HCT116 (cell line): ENCODE data around the gene NHERF2. TPM values are rescaled to one million over a fixed set of nuclear protein-coding genes. Genes with fewer than 3 reads are reported as not detected.

ENCODE experiments used
- ATAC-seq: fragments of 200-7000 bp; cut with Tn5 transposase; 2 replicates; pipeline ENCODE4 v1.9.1; 2020; ENCODE audit warnings: mild to moderate bottlenecking, moderate library complexity
- BruUV-seq: library from RNA; stranded (reverse); fragments of 400-500 nt; replicated peaks from 2 replicates; lab custom pipeline; 2021; lab: Mats Ljungman, UMichigan
- CTCF ChIA-PET: fragments of 300-600 bp; sonication (Branson Sonifier 250); formaldehyde crosslinking; loops from one replicate; lab custom pipeline; 2021; ENCODE audit warnings: antibody characterized with exemption; lab: Charles Lee
- POLR2A ChIA-PET: fragments of 300-600, 350-600 bp; sonication (Branson Sonifier 250); formaldehyde crosslinking; loops from one replicate; lab custom pipeline; 2021; ENCODE audit warnings: antibody characterized with exemption; lab: Charles Lee
- RAD21 ChIA-PET, 2 experiments: fragments of 300-600 bp; sonication (Branson Sonifier 250); formaldehyde crosslinking; loops; one replicate each; lab custom pipeline; 2023; ENCODE audit warnings: low total read pairs in 2 of 2; ENCODE audit not compliant: uncharacterized antibody in 2 of 2, unreplicated experiment in 2 of 2, low non-redundant PET in 1 of 2; lab: Charles Lee
- DNase-seq: peaks from one replicate; pipeline ENCODE4 v3.0.0-alpha.2; 2010; ENCODE audit warnings: low read depth, low spot score
- H2AFZ ChIP-seq: fragments of 200-600 bp; shearing (Covaris generic), sonication (generic); 2 replicates; pipeline ENCODE4 v1.6.1; 2017; ENCODE audit warnings: low read depth, mixed run types, mixed read lengths, antibody characterized with exemption, low read length; ENCODE audit not compliant: poor library complexity, severe bottlenecking
- H3K27ac ChIP-seq: 2 replicates; pipeline ENCODE4 v1.5.1; 2012; ENCODE audit warnings: low read depth, low read length
- H3K27me3 ChIP-seq: fragments of 200-600 bp; sonication (generic); 2 replicates; pipeline ENCODE4 v1.6.1; 2016; ENCODE audit warnings: mixed run types, low read length, mixed read lengths; ENCODE audit not compliant: insufficient read depth
- H3K36me3 ChIP-seq, 2 experiments: fragments of 200-500 bp in 1 of 2; fragments of 200-600 bp in 1 of 2; sonication (Bioruptor generic) in 1 of 2; sonication (generic) in 1 of 2; 2 replicates each; pipeline versions ENCODE4 v1.5.1 to v1.6.1; 2014 to 2016; ENCODE audit warnings: low read length in 2 of 2, inconsistent platforms in 1 of 2, mixed read lengths in 1 of 2, mixed run types in 1 of 2; ENCODE audit not compliant: insufficient read depth in 2 of 2, control insufficient read depth in 1 of 2
- H3K4me1 ChIP-seq, 2 experiments: fragments of 200-600 bp in 1 of 2; sonication (generic) in 1 of 2; 2 replicates each; pipeline versions ENCODE4 v1.5.1 to v1.6.1; 2012 to 2017; ENCODE audit warnings: low read length in 2 of 2, inconsistent platforms in 1 of 2, mild to moderate bottlenecking in 1 of 2, mixed read lengths in 1 of 2, mixed run types in 1 of 2, moderate library complexity in 1 of 2; ENCODE audit not compliant: insufficient read depth in 2 of 2, control insufficient read depth in 1 of 2
- H3K4me2 ChIP-seq: fragments of 200-600 bp; sonication (generic); 2 replicates; pipeline ENCODE4 v1.6.1; 2017; ENCODE audit warnings: mixed run types, low read length, mixed read lengths
- H3K4me3 ChIP-seq, 2 experiments: fragments of 200-600 bp in 1 of 2; sonication (generic) in 1 of 2; replicated peaks in 1 of 2; 2 replicates each; pipeline ENCODE4 v1.5.1; 2011 to 2016; ENCODE audit warnings: low read length in 2 of 2, control low read depth in 1 of 2, low read depth in 1 of 2, mild to moderate bottlenecking in 1 of 2, mixed read lengths in 1 of 2, mixed run types in 1 of 2
- H3K79me2 ChIP-seq: fragments of 200-600 bp; sonication (generic); 2 replicates; pipeline ENCODE4 v1.6.1; 2017; ENCODE audit warnings: mild to moderate bottlenecking, mixed run types, low read length, moderate library complexity, mixed read lengths; ENCODE audit not compliant: insufficient read depth
- H3K9ac ChIP-seq: fragments of 200-600 bp; sonication (generic); 2 replicates; pipeline ENCODE4 v1.6.1; 2016; ENCODE audit warnings: low read length, mixed read lengths
- H3K9me2 ChIP-seq: fragments of 200-600 bp; sonication (generic), shearing (Covaris generic); 2 replicates; pipeline ENCODE4 v1.6.1; 2017; ENCODE audit warnings: mixed run types, mild to moderate bottlenecking, moderate library complexity; ENCODE audit not compliant: insufficient read depth
- H3K9me3 ChIP-seq, 2 experiments: fragments of 200-500 bp in 1 of 2; fragments of 200-600 bp in 1 of 2; sonication (Bioruptor generic) in 1 of 2; sonication (generic) in 1 of 2; 2 replicates each; pipeline ENCODE4 v1.6.1; 2014 to 2017; ENCODE audit warnings: low read length in 2 of 2, mixed read lengths in 2 of 2, inconsistent platforms in 1 of 2, low read depth in 1 of 2, mild to moderate bottlenecking in 1 of 2, mixed run types in 1 of 2, moderate library complexity in 1 of 2; ENCODE audit not compliant: control insufficient read depth in 1 of 2, insufficient read depth in 1 of 2
- H4K20me1 ChIP-seq: fragments of 200-600 bp; sonication (generic), shearing (Covaris generic); 2 replicates; pipeline ENCODE4 v1.6.1; 2017; ENCODE audit warnings: mixed run types, mild to moderate bottlenecking, moderate library complexity; ENCODE audit not compliant: insufficient read depth
- CEBPB ChIP-seq: IDR thresholded peaks from 2 replicates; pipeline ENCODE4 v1.6.1; 2012; ENCODE audit warnings: low read depth
- EGR1 ChIP-seq: IDR thresholded peaks from 2 replicates; pipeline ENCODE4 v1.6.1; 2012; ENCODE audit warnings: low read depth
- EZH2phosphoT487 ChIP-seq: fragments of 200-600 bp; IDR thresholded peaks from 2 replicates; pipeline ENCODE4 v1.6.1; 2018; ENCODE audit warnings: antibody characterized with exemption, borderline replicate concordance
- FOSL1 ChIP-seq: IDR thresholded peaks from 2 replicates; pipeline ENCODE4 v1.6.1; 2012; ENCODE audit warnings: low read depth
- JUND ChIP-seq: IDR thresholded peaks from 2 replicates; pipeline ENCODE4 v1.6.1; 2012
- MAX ChIP-seq: IDR thresholded peaks from 2 replicates; pipeline ENCODE4 v1.6.1; 2012
- POLR2A ChIP-seq: IDR thresholded peaks from 2 replicates; pipeline ENCODE4 v1.7.0; 2011; ENCODE audit warnings: borderline replicate concordance; ENCODE audit not compliant: insufficient read depth, insufficient read length; ENCODE audit errors: extremely low read depth
- POLR2AphosphoS5 ChIP-seq: IDR thresholded peaks from 2 replicates; pipeline ENCODE4 v1.6.1; 2011; ENCODE audit warnings: mild to moderate bottlenecking, low read depth, low read length, moderate library complexity
- RAD21 ChIP-seq: IDR thresholded peaks from 2 replicates; pipeline ENCODE4 v1.6.1; 2012; ENCODE audit warnings: low read depth, mild to moderate bottlenecking
- SRF ChIP-seq: IDR thresholded peaks from 2 replicates; pipeline ENCODE4 v1.6.1; 2012; ENCODE audit warnings: low read depth
- YY1 ChIP-seq: IDR thresholded peaks from 2 replicates; pipeline ENCODE4 v1.6.1; 2011; ENCODE audit warnings: low read length, low read depth, moderate library complexity, mild to moderate bottlenecking; ENCODE audit not compliant: insufficient replicate concordance; ENCODE audit errors: extremely low read depth
- ZFX ChIP-seq: fragments of 450-650 bp; IDR thresholded peaks from 2 replicates; pipeline ENCODE4 v1.6.1; 2017
- ZNF274 ChIP-seq: fragments of 200-500 bp; sonication (Bioruptor generic); IDR thresholded peaks from 2 replicates; pipeline ENCODE4 v1.6.1; 2014; ENCODE audit warnings: mild to moderate bottlenecking, low read depth, low read length, inconsistent platforms
- intact Hi-C: fragments of 100-400 bp; cut with micrococcal nuclease; formaldehyde crosslinking; loops from 2 replicates; pipeline ENCODE4 v1.10.0; 2022
- total RNA-seq: library from RNA; stranded (reverse); gene quantifications from one replicate; pipeline ENCODE4 v1.2.1, GENCODE V29; 2021; ENCODE audit not compliant: unreplicated experiment
- TF ChIP-seq, protein P1 (sequence below), 3 experiments: fragments of 200-600 bp in 1 of 3; sonication (generic) in 1 of 3; IDR thresholded peaks in 2 of 3; conservative IDR thresholded peaks in 1 of 3; 2 replicates each; pipeline ENCODE4 v1.5.1; 2012 to 2017; ENCODE audit warnings: low read depth in 2 of 3, low read length in 2 of 3, antibody characterized with exemption in 1 of 3, borderline replicate concordance in 1 of 3, control low read depth in 1 of 3, mild to moderate bottlenecking in 1 of 3, mixed read lengths in 1 of 3, mixed run types in 1 of 3, moderate library complexity in 1 of 3; ENCODE audit not compliant: insufficient read depth in 1 of 3

The NHERF2 gene
- total RNA-seq, 1 experiment from 2014 or later: 58.4 TPM

- Histone ChIP-seq H3K4me3 (no peak overlapping the region), H3K4me1 (peaks cover 11 to 34% of the 10 kb centered on the region in 2 experiments; a peak in 3 of 4 replicates), H3K4me2 (peak overlapping the region; percentile 27; the same call in 1 of the 2 replicates), H3K9me2 (no peaks in the 10 kb centered on the region), H3K36me3 (peaks cover 0 to 5% of the 10 kb centered on the region in 2 experiments; a peak in 1 of 4 replicates), H3K27ac (no peak overlapping the region), H3K9ac (no peak overlapping the region), H2AFZ (no peak overlapping the region), H3K9me3 (no peaks in the 10 kb centered on the region), H3K79me2 (no peaks in the 10 kb centered on the region), H3K27me3 (no peaks in the 10 kb centered on the region), H4K20me1 (no peaks in the 10 kb centered on the region)
- intact Hi-C loops: no loop called here
- ChIA-PET POLR2A (no interaction called here), RAD21 (no interaction called here), CTCF (interaction anchor here (1.6 kb wide), 1 partner anchor 12 kb away, joined by 9 read pairs; no protein-coding TSS in a partner anchor)
- TF ChIP-seq EZH2phosphoT487: no peak
- TF ChIP-seq POLR2AphosphoS5: no peak
- TF ChIP-seq, protein P1, sequence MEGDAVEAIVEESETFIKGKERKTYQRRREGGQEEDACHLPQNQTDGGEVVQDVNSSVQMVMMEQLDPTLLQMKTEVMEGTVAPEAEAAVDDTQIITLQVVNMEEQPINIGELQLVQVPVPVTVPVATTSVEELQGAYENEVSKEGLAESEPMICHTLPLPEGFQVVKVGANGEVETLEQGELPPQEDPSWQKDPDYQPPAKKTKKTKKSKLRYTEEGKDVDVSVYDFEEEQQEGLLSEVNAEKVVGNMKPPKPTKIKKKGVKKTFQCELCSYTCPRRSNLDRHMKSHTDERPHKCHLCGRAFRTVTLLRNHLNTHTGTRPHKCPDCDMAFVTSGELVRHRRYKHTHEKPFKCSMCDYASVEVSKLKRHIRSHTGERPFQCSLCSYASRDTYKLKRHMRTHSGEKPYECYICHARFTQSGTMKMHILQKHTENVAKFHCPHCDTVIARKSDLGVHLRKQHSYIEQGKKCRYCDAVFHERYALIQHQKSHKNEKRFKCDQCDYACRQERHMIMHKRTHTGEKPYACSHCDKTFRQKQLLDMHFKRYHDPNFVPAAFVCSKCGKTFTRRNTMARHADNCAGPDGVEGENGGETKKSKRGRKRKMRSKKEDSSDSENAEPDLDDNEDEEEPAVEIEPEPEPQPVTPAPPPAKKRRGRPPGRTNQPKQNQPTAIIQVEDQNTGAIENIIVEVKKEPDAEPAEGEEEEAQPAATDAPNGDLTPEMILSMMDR (IDR thresholded peaks at IDR 0.05 in 2 of 3, conservative IDR thresholded peaks at IDR 0.05 in 1 of 3; ENCODE audit: borderline replicate concordance in 1 of 3, insufficient read depth in 1 of 3, low read depth in 2 of 3, low read length in 2 of 3): no peak
- no peak for TF ChIP-seq FOSL1
- no peak for TF ChIP-seq EGR1
- TF ChIP-seq ZFX: no peak
- no peak for TF ChIP-seq RAD21
- TF ChIP-seq YY1: no peak
- no peak for TF ChIP-seq POLR2A
- TF ChIP-seq JUND: no peak
- no peak for TF ChIP-seq SRF
- no peak for TF ChIP-seq MAX
- TF ChIP-seq CEBPB: no peak
- no peak for TF ChIP-seq ZNF274
- no peak for DNase-seq
- no peak for ATAC-seq
- no TSS peak for BruUV-seq
Measured at GRCh38 chr16:1991588-1991947, 35.1 kb upstream of the NHERF2 start.
